DOHH2 (cell line): ENCODE results near the gene RBM18.

Source experiments
- EZH2phosphoT487 ChIP-seq: fragments of 200-600 bp; sonication (generic); IDR thresholded peaks from 2 replicates; pipeline ENCODE4 v1.6.1; 2017; ENCODE audit warnings: borderline replicate concordance, mild to moderate bottlenecking, antibody characterized with exemption, low read length, moderate library complexity, mixed read lengths
- TF ChIP-seq, protein P1 (sequence below): fragments of 200-600 bp; sonication (generic); IDR thresholded peaks from one replicate; pipeline ENCODE4 v1.5.1; 2014; ENCODE audit warnings: antibody characterized with exemption, mild to moderate bottlenecking, low read depth, low read length; ENCODE audit not compliant: poor library complexity, severe bottlenecking

DNA sequence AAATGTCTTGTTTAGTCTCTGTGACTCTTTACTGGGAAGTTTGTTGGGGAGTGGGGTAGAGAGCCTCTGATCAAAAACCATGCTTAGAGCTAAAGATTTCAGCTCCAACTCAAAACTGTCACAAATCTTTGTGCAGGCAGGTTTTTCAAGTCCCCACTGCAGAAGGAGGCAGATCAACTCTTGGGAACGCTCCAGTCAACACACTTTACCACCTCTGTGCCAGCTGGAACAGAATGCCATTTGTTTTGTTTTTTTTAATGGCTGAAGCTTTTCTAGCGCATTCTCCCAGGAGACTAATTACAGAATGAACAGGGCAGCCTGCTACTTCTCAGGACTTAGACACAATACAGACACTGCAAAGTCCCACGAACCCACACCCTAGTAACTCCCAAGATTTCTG, 18.0 kb downstream of the RBM18 start:
- TF ChIP-seq, protein P1, sequence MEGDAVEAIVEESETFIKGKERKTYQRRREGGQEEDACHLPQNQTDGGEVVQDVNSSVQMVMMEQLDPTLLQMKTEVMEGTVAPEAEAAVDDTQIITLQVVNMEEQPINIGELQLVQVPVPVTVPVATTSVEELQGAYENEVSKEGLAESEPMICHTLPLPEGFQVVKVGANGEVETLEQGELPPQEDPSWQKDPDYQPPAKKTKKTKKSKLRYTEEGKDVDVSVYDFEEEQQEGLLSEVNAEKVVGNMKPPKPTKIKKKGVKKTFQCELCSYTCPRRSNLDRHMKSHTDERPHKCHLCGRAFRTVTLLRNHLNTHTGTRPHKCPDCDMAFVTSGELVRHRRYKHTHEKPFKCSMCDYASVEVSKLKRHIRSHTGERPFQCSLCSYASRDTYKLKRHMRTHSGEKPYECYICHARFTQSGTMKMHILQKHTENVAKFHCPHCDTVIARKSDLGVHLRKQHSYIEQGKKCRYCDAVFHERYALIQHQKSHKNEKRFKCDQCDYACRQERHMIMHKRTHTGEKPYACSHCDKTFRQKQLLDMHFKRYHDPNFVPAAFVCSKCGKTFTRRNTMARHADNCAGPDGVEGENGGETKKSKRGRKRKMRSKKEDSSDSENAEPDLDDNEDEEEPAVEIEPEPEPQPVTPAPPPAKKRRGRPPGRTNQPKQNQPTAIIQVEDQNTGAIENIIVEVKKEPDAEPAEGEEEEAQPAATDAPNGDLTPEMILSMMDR: no peak
- TF ChIP-seq EZH2phosphoT487: no peak
